Fibroblast of lung (primary cell): ENCODE results near the gene ZSWIM6. TPM values are rescaled to one million over a fixed set of nuclear protein-coding genes. Genes with fewer than 3 reads are reported as not detected.

Experiments used
- DNase-seq, 2 donors: peaks; one replicate each; pipeline versions ENCODE4 v3.0.0 to v3.0.0-alpha.2; 2010; ENCODE audit warnings: low read depth in 2 of 2
- H2AFZ ChIP-seq: 2 replicates; pipeline ENCODE4 v1.5.1; 2012; ENCODE audit warnings: low read length, control low read depth, inconsistent platforms
- H3K27ac ChIP-seq: 2 replicates; pipeline ENCODE4 v1.5.1; 2011; ENCODE audit warnings: low read length, control low read depth; ENCODE audit not compliant: insufficient read depth
- H3K27me3 ChIP-seq: 2 replicates; pipeline ENCODE4 v1.5.1; 2011; ENCODE audit warnings: mild to moderate bottlenecking, low read length; ENCODE audit not compliant: control insufficient read depth, insufficient read depth
- H3K36me3 ChIP-seq: 2 replicates; pipeline ENCODE4 v1.5.1; 2011; ENCODE audit warnings: low read length; ENCODE audit not compliant: control insufficient read depth, insufficient read depth
- H3K4me1 ChIP-seq: 2 replicates; pipeline ENCODE4 v1.5.1; 2011; ENCODE audit warnings: low read length; ENCODE audit not compliant: control insufficient read depth, insufficient read depth; ENCODE audit errors: extremely low read depth
- H3K4me2 ChIP-seq: 2 replicates; pipeline ENCODE4 v1.5.1; 2011; ENCODE audit warnings: low read length, control low read depth; ENCODE audit not compliant: insufficient read depth; ENCODE audit errors: extremely low read depth
- H3K4me3 ChIP-seq, 4 experiments: fragments of 200-600 bp in 1 of 4; sonication (generic) in 1 of 4; replicated peaks in 1 of 4; 2 replicates each; pipeline ENCODE4 v1.5.1; 2011 to 2016; ENCODE audit warnings: low read length in 4 of 4, low read depth in 3 of 4, mild to moderate bottlenecking in 3 of 4, control low read depth in 2 of 4, inconsistent platforms in 1 of 4, mixed read lengths in 1 of 4; ENCODE audit not compliant: insufficient read depth in 1 of 4; ENCODE audit errors: control extremely low read depth in 1 of 4
- H3K79me2 ChIP-seq: 2 replicates; pipeline ENCODE4 v1.5.1; 2012; ENCODE audit warnings: mild to moderate bottlenecking, low read length, inconsistent platforms; ENCODE audit not compliant: control insufficient read depth, insufficient read depth
- H3K9ac ChIP-seq: 2 replicates; pipeline ENCODE4 v1.5.1; 2011; ENCODE audit warnings: mild to moderate bottlenecking, low read length, control low read depth; ENCODE audit not compliant: insufficient read depth
- H3K9me3 ChIP-seq: 2 replicates; pipeline ENCODE4 v1.5.1; 2012; ENCODE audit warnings: low read depth, low read length; ENCODE audit not compliant: control insufficient read depth, insufficient read depth
- H4K20me1 ChIP-seq: 2 replicates; pipeline ENCODE4 v1.5.1; 2011; ENCODE audit warnings: low read length; ENCODE audit not compliant: control insufficient read depth, insufficient read depth; ENCODE audit errors: extremely low read depth
- CTCF ChIP-seq, 2 donors: IDR thresholded peaks in 1 of 2; conservative IDR thresholded peaks in 1 of 2; 1 replicate in 1 of 2; 2 replicates in 1 of 2; pipeline ENCODE4 v1.5.1; 2011 to 2012; ENCODE audit warnings: low read length in 2 of 2, control low read depth in 1 of 2, inconsistent platforms in 1 of 2, low read depth in 1 of 2, mild to moderate bottlenecking in 1 of 2
- EZH2 ChIP-seq: IDR thresholded peaks from 2 replicates; pipeline ENCODE4 v1.5.1; 2012; ENCODE audit warnings: low read length, control low read depth, mild to moderate bottlenecking; ENCODE audit errors: missing control alignments
- polyA plus RNA-seq, 2 donors: library from polyadenylated mRNA; depleted of rRNA in 1 of 2; stranded (reverse) in 1 of 2; unstranded in 1 of 2; fragments of >200 nt; gene quantifications; 2 replicates each; pipeline ENCODE4 v1.2.1, GENCODE V29; 2011 to 2012; ENCODE audit warnings: missing spikeins in 1 of 2
- total RNA-seq: library from RNA; depleted of rRNA; stranded (reverse); fragments of >200 nt; gene quantifications from 2 replicates; pipeline ENCODE4 v1.2.1, GENCODE V29; 2014

ZSWIM6 gene
- total and polyA plus RNA-seq, 2 donors (not counting 1 experiment from before 2014, with no cell fraction given), result 23.5 to 26.6 TPM

GRCh38 chr5:61329550-61330128 is 2.4 kb upstream of the ZSWIM6 start:
- no peak overlapping the region for H3K9ac ChIP-seq

GRCh38 chr5:61330341-61330844 is 1.7 kb upstream of the ZSWIM6 start:
- Histone ChIP-seq H3K4me2 (peak overlapping the region; percentile 67), H3K9ac (peak overlapping the region; percentile 89), H4K20me1 (peaks cover 4% of the 10 kb centered on the region), H3K36me3 (no peaks in the 10 kb centered on the region), H3K9me3 (no peaks in the 10 kb centered on the region), H2AFZ (peak overlapping the region; percentile 5), H3K79me2 (peaks cover 33% of the 10 kb centered on the region), H3K4me3 (peak overlapping the region; percentile 58 to 89 (median 77)), H3K27me3 (no peaks in the 10 kb centered on the region), H3K27ac (peak overlapping the region; percentile 83), H3K4me1 (peaks cover 19% of the 10 kb centered on the region)
- DNase-seq, result peak; percentile 68 to 80
- no peak for TF ChIP-seq EZH2
- no peak for TF ChIP-seq CTCF (conservative IDR thresholded peaks at IDR 0.05 in 1 of 2, IDR thresholded peaks at IDR 0.05 in 1 of 2; ENCODE audit: low read depth in 1 of 2, low read length in 2 of 2)

More at GRCh38 chr5:61329550-61330128, 2.4 kb upstream of the ZSWIM6 start:
- Histone ChIP-seq H3K27ac (peak overlapping the region; percentile 83), H3K9me3 (no peaks in the 10 kb centered on the region), H3K4me2 (peak overlapping the region; percentile 67), H3K79me2 (peaks cover 25% of the 10 kb centered on the region), H3K4me1 (peaks cover 19% of the 10 kb centered on the region), H3K27me3 (no peaks in the 10 kb centered on the region), H3K36me3 (no peaks in the 10 kb centered on the region), H2AFZ (no peak overlapping the region), H4K20me1 (no peaks in the 10 kb centered on the region), H3K4me3 (peak overlapping the region; percentile 58 to 89 (median 77))
- TF ChIP-seq CTCF (conservative IDR thresholded peaks at IDR 0.05 in 1 of 2, IDR thresholded peaks at IDR 0.05 in 1 of 2; ENCODE audit: low read depth in 1 of 2, low read length in 2 of 2) (no peak), EZH2 (no peak)
- DNase-seq, result peak; percentile 36 to 42

- Histone ChIP-seq H3K4me1 (peaks cover 19% of the 10 kb centered on the region), H3K27me3 (no peaks in the 10 kb centered on the region), H4K20me1 (peaks cover 5% of the 10 kb centered on the region), H3K36me3 (no peaks in the 10 kb centered on the region), H3K4me2 (peak overlapping the region; percentile 67), H3K27ac (peak overlapping the region; percentile 83), H3K9ac (peak overlapping the region; percentile 89), H3K9me3 (no peaks in the 10 kb centered on the region), H3K4me3 (peak overlapping the region; percentile 58 to 89 (median 77)), H3K79me2 (peaks cover 38% of the 10 kb centered on the region), H2AFZ (peak overlapping the region; percentile 12)
- DNase-seq, result peak; percentile 78 to 81
- no peak for TF ChIP-seq EZH2
- TF ChIP-seq CTCF (conservative IDR thresholded peaks at IDR 0.05 in 1 of 2, IDR thresholded peaks at IDR 0.05 in 1 of 2; ENCODE audit: low read depth in 1 of 2, low read length in 2 of 2), result peak; percentile 33 to 34
These were observed 1.1 kb upstream of the ZSWIM6 start for GRCh38 chr5:61330845-61331406.
